ENCODE data around the gene ZNF90.

DNA sequence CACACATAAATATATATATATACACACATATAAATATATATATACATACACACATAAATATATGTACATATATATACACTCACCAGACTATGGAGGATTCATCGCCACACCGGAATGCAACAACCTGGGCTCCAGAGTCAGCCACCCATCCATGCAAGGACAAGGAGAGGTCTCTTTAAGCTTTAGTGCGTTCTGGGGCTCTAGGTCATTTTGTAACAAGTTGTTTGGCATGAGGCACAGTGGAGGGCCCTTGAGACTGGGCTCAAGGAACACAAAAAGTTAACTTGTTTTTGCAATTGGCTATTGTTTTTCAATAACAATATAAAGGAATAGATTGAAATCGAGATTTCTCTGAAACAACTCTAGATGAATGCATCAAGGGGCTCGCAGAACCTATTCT is 4.9 kb upstream of the ZNF90 start:
- TF ChIP-seq, protein P1, sequence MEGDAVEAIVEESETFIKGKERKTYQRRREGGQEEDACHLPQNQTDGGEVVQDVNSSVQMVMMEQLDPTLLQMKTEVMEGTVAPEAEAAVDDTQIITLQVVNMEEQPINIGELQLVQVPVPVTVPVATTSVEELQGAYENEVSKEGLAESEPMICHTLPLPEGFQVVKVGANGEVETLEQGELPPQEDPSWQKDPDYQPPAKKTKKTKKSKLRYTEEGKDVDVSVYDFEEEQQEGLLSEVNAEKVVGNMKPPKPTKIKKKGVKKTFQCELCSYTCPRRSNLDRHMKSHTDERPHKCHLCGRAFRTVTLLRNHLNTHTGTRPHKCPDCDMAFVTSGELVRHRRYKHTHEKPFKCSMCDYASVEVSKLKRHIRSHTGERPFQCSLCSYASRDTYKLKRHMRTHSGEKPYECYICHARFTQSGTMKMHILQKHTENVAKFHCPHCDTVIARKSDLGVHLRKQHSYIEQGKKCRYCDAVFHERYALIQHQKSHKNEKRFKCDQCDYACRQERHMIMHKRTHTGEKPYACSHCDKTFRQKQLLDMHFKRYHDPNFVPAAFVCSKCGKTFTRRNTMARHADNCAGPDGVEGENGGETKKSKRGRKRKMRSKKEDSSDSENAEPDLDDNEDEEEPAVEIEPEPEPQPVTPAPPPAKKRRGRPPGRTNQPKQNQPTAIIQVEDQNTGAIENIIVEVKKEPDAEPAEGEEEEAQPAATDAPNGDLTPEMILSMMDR (IDR thresholded peaks at IDR 0.05) = no peak
- no peak for TF ChIP-seq POLR2A (IDR thresholded peaks at IDR 0.05)

Measured in adrenal gland (tissue), 5 donors.